SH-SY5Y (cell line): ENCODE data around the gene LCMT1.

Experiments used
- GATA2 ChIP-seq: IDR thresholded peaks from 2 replicates; pipeline ENCODE4 v1.6.1; 2011; ENCODE audit warnings: mild to moderate bottlenecking, low read depth, low read length
- GATA3 ChIP-seq: IDR thresholded peaks from 2 replicates; pipeline ENCODE4 v1.6.1; 2011; ENCODE audit warnings: low read depth, mild to moderate bottlenecking, low read length, moderate library complexity

- TF ChIP-seq GATA3 (no peak), GATA2 (no peak)
Observed at GRCh38 chr16:25126820-25127232, 15.3 kb downstream of the LCMT1 start.
